ENCODE results near the gene SCAP. TPM values are rescaled to one million over a fixed set of nuclear protein-coding genes. Genes with fewer than 3 reads are reported as not detected.

SCAP gene
- total RNA-seq, 1 donor: 81.4 TPM

DNA sequence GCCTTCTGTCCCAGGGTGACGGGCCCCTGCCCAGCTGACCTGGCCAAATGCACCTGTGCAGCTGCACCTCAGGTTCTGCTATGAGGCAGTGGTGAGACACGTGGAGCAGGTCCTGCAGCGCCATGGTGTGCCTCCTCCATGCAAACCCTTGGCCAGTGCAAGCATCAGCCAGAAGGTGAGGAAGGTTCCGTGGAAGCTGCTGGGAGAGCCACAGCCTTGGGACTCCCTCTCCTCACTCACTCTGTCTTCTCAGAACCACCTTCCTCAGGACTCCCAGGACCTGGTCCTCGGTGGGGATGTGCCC, 63.3 kb downstream of the SCAP start:
- no peaks in the 10 kb centered on the region for H3K79me2 ChIP-seq (ENCODE audit: insufficient read depth, low read length)
- H2AFZ ChIP-seq (ENCODE audit: low read length): no peak overlapping the region
- no peaks in the 10 kb centered on the region for H3K4me1 ChIP-seq (ENCODE audit: insufficient read depth, low read length)
- H3K36me3 ChIP-seq (ENCODE audit: insufficient read depth, low read length): peaks cover 50% of the 10 kb centered on the region
- DNase-seq (ENCODE audit: insufficient read length, low spot score, missing footprints): peak; percentile 82
- H3K9me3 ChIP-seq (ENCODE audit: low read depth, low read length): no peaks in the 10 kb centered on the region
- no peak overlapping the region for H3K4me2 ChIP-seq (ENCODE audit: insufficient read depth, low read length)
- H3K4me3 ChIP-seq (ENCODE audit: insufficient read depth, low read length): no peak overlapping the region
- TF ChIP-seq, protein P1, sequence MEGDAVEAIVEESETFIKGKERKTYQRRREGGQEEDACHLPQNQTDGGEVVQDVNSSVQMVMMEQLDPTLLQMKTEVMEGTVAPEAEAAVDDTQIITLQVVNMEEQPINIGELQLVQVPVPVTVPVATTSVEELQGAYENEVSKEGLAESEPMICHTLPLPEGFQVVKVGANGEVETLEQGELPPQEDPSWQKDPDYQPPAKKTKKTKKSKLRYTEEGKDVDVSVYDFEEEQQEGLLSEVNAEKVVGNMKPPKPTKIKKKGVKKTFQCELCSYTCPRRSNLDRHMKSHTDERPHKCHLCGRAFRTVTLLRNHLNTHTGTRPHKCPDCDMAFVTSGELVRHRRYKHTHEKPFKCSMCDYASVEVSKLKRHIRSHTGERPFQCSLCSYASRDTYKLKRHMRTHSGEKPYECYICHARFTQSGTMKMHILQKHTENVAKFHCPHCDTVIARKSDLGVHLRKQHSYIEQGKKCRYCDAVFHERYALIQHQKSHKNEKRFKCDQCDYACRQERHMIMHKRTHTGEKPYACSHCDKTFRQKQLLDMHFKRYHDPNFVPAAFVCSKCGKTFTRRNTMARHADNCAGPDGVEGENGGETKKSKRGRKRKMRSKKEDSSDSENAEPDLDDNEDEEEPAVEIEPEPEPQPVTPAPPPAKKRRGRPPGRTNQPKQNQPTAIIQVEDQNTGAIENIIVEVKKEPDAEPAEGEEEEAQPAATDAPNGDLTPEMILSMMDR (IDR thresholded peaks at IDR 0.05; ENCODE audit: extremely low read depth, low read depth, low read length): no peak
- peaks cover 7% of the 10 kb centered on the region for H4K20me1 ChIP-seq (ENCODE audit: insufficient read depth, low read length)
- H3K27me3 ChIP-seq (ENCODE audit: insufficient read depth, low read length): no peaks in the 10 kb centered on the region
- H3K27ac ChIP-seq (ENCODE audit: low read depth, low read length): no peak overlapping the region

DNA sequence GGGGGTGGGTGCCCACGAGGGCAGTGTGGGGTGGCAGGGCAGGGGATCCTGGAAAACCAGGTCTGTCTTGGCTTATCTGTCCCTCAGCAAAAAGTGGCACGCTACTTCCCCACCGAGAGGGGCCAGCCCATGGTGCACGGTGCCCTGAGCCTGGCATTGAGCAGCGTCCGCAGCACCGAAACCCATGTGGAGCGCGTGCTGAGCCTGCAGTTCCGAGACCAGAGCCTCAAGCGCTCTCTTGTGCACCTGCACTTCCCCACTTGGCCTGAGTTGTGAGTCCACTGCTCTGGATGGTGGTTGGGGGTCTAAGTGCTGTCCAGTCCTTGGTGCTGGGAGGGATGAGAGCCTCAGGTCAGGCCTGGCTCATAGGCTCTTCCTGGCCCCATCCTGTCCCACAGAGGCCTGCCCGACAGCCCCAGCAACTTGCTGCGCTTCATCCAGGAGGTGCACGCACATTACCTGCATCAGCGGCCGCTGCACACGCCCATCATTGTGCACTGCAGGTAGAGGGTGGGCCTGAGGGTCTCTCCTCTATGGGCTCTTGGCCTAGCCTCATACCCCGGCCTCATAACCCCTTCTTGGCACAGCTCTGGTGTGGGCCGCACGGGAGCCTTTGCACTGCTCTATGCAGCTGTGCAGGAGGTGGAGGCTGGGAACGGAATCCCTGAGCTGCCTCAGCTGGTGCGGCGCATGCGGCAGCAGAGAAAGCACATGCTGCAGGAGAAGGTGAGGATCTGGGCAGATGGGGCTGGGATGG, 63.9 kb downstream of the SCAP start:
- Histone ChIP-seq H3K27ac (ENCODE audit: low read depth, low read length) (no peak overlapping the region), H2AFZ (ENCODE audit: low read length) (no peak overlapping the region), H3K4me1 (ENCODE audit: insufficient read depth, low read length) (no peaks in the 10 kb centered on the region), H3K4me2 (ENCODE audit: insufficient read depth, low read length) (no peak overlapping the region), H3K4me3 (ENCODE audit: insufficient read depth, low read length) (no peak overlapping the region), H3K27me3 (ENCODE audit: insufficient read depth, low read length) (no peaks in the 10 kb centered on the region), H3K79me2 (ENCODE audit: insufficient read depth, low read length) (no peaks in the 10 kb centered on the region), H3K36me3 (ENCODE audit: insufficient read depth, low read length) (peaks cover 52% of the 10 kb centered on the region), H3K9me3 (ENCODE audit: low read depth, low read length) (no peaks in the 10 kb centered on the region), H4K20me1 (ENCODE audit: insufficient read depth, low read length) (peaks cover 7% of the 10 kb centered on the region)
- TF ChIP-seq, protein P1 (IDR thresholded peaks at IDR 0.05; ENCODE audit: extremely low read depth, low read depth, low read length): no peak
- DNase-seq (ENCODE audit: insufficient read length, low spot score, missing footprints): peak; percentile 87

DNA sequence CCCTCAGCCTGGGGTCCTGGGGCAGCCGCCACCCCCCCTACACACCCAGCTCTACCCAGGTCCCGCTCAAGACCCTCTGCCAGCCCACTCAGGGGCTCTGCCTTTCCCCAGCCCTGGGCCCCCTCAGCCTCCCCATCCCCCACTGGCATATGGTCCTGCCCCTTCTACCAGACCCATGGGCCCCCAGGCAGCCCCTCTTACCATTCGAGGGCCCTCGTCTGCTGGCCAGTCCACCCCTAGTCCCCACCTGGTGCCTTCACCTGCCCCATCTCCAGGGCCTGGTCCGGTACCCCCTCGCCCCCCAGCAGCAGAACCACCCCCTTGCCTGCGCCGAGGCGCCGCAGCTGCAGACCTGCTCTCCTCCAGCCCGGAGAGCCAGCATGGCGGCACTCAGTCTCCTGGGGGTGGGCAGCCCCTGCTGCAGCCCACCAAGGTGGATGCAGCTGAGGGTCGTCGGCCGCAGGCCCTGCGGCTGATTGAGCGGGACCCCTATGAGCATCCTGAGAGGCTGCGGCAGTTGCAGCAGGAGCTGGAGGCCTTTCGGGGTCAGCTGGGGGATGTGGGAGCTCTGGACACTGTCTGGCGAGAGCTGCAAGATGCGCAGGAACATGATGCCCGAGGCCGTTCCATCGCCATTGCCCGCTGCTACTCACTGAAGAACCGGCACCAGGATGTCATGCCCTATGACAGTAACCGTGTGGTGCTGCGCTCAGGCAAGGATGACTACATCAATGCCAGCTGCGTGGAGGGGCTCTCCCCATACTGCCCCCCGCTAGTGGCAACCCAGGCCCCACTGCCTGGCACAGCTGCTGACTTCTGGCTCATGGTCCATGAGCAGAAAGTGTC, 64.7 kb downstream of the SCAP start:
- peak; percentile 72 for DNase-seq (ENCODE audit: insufficient read length, low spot score, missing footprints)
- H3K36me3 ChIP-seq (ENCODE audit: insufficient read depth, low read length): peaks cover 52% of the 10 kb centered on the region
- TF ChIP-seq, protein P1 (IDR thresholded peaks at IDR 0.05; ENCODE audit: extremely low read depth, low read depth, low read length): no peak

DNA sequence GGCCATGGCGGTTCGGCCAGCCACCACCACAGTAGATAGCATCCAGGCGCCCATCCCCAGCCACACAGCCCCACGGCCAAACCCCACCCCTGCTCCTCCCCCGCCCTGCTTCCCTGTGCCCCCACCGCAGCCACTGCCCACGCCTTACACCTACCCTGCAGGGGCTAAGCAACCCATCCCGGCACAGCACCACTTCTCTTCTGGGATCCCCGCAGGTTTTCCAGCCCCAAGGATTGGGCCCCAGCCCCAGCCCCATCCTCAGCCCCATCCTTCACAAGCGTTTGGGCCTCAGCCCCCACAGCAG, 65.4 kb downstream of the SCAP start:
- Histone ChIP-seq H3K4me2 (ENCODE audit: insufficient read depth, low read length) (no peak overlapping the region), H4K20me1 (ENCODE audit: insufficient read depth, low read length) (peaks cover 17% of the 10 kb centered on the region), H3K27ac (ENCODE audit: low read depth, low read length) (no peak overlapping the region), H3K79me2 (ENCODE audit: insufficient read depth, low read length) (peaks cover 10% of the 10 kb centered on the region), H3K9me3 (ENCODE audit: low read depth, low read length) (no peaks in the 10 kb centered on the region), H3K4me1 (ENCODE audit: insufficient read depth, low read length) (peaks cover 1% of the 10 kb centered on the region), H3K36me3 (ENCODE audit: insufficient read depth, low read length) (peaks cover 52% of the 10 kb centered on the region), H3K4me3 (ENCODE audit: insufficient read depth, low read length) (no peak overlapping the region), H3K27me3 (ENCODE audit: insufficient read depth, low read length) (no peaks in the 10 kb centered on the region), H2AFZ (ENCODE audit: low read length) (no peak overlapping the region)
- peak; percentile 36 for DNase-seq (ENCODE audit: insufficient read length, low spot score, missing footprints)
- TF ChIP-seq, protein P1 (IDR thresholded peaks at IDR 0.05; ENCODE audit: extremely low read depth, low read depth, low read length): no peak

More for the DNA sequence above, 64.7 kb downstream of the SCAP start:
- H4K20me1 ChIP-seq (ENCODE audit: insufficient read depth, low read length): peaks cover 10% of the 10 kb centered on the region
- no peak overlapping the region for H3K4me2 ChIP-seq (ENCODE audit: insufficient read depth, low read length)
- H3K9me3 ChIP-seq (ENCODE audit: low read depth, low read length): no peaks in the 10 kb centered on the region
- H3K4me3 ChIP-seq (ENCODE audit: insufficient read depth, low read length): no peak overlapping the region
- no peaks in the 10 kb centered on the region for H3K27me3 ChIP-seq (ENCODE audit: insufficient read depth, low read length)
- peaks cover 4% of the 10 kb centered on the region for H3K79me2 ChIP-seq (ENCODE audit: insufficient read depth, low read length)
- H3K4me1 ChIP-seq (ENCODE audit: insufficient read depth, low read length): no peaks in the 10 kb centered on the region
- no peak overlapping the region for H2AFZ ChIP-seq (ENCODE audit: low read length)
- no peak overlapping the region for H3K27ac ChIP-seq (ENCODE audit: low read depth, low read length)
